Sciatic nerve (tissue), 2 donors: ENCODE measurements around the gene NBDY. TPM values are rescaled to one million over a fixed set of nuclear protein-coding genes. Genes with fewer than 3 reads are reported as not detected.

ENCODE experiments used
- ATAC-seq: fragments of 200-7000 bp; cut with Tn5 transposase; one replicate; pipeline ENCODE4 v1.9.1; 2020; ENCODE audit warnings: mild to moderate bottlenecking, moderate library complexity
- DNase-seq: peaks from one replicate; pipeline ENCODE4 v3.0.0-alpha.2; 2020; ENCODE audit warnings: low spot score
- intact Hi-C: fragments of 100-400 bp; cut with DNase I; formaldehyde crosslinking; loops from one replicate; pipeline ENCODE4 v1.14.2; 2022
- total RNA-seq: library from RNA; stranded (reverse); fragmentation: NEBNext Ultra II Directional; extraction: Animal tissue kit (Norgen Biotek cat#: 25700); gene quantifications from one replicate; pipeline ENCODE4 v1.2.1, GENCODE V29; 2021
- donor health status: DM: no; HTN: no; CAD: no.
- donor health status: DM: no; HTN: no; CAD: no.

Gene NBDY
- total RNA-seq, 1 donor from 2014 or later, result 37.6 TPM

GRCh38 chrX:56782791-56783449 is 53.9 kb downstream of the NBDY start:
- ATAC-seq (no peak), DNase-seq (peak; percentile 63)
- intact Hi-C loops, result no loop called here

- intact Hi-C loops, result no loop called here
- DNase-seq, result peak; percentile 92
- ATAC-seq, result peak; percentile 51
Measured at GRCh38 chrX:56783450-56783831, 54.4 kb downstream of the NBDY start.

GRCh38 chrX:56783996-56784620 is 55.1 kb downstream of the NBDY start:
- ATAC-seq (no peak), DNase-seq (peak; percentile 50)
- intact Hi-C loops, result no loop called here

GRCh38 chrX:56784666-56785065 is 55.6 kb downstream of the NBDY start:
- ATAC-seq, result no peak
- DNase-seq, result peak; percentile 41
- intact Hi-C loops, result no loop called here

GRCh38 chrX:56785442-56785841 is 56.4 kb downstream of the NBDY start:
- DNase-seq (peak; percentile 42), ATAC-seq (no peak)
- intact Hi-C loops, result no loop called here

- no peak for ATAC-seq
- intact Hi-C loops, result no loop called here
- DNase-seq, result peak; percentile 28
Measured at GRCh38 chrX:56786889-56787733, 58.1 kb downstream of the NBDY start.

GRCh38 chrX:56787734-56788152 is 58.7 kb downstream of the NBDY start:
- intact Hi-C loops, result no loop called here
- ATAC-seq (no peak), DNase-seq (peak; percentile 41)

GRCh38 chrX:56788229-56788628 is 59.2 kb downstream of the NBDY start:
- DNase-seq, result peak; percentile 48
- no peak for ATAC-seq
- intact Hi-C loops, result no loop called here

GRCh38 chrX:56788717-56789122 is 59.7 kb downstream of the NBDY start:
- DNase-seq (peak; percentile 50), ATAC-seq (no peak)
- intact Hi-C loops, result no loop called here

- DNase-seq, result peak; percentile 31
- ATAC-seq, result no peak
- intact Hi-C loops, result no loop called here
Measured at GRCh38 chrX:56789518-56790070, 60.6 kb downstream of the NBDY start.

- no peak for ATAC-seq
Measured at GRCh38 chrX:56790778-56791177, 61.7 kb downstream of the NBDY start.

GRCh38 chrX:56791456-56791855 is 62.4 kb downstream of the NBDY start:
- ATAC-seq (no peak), DNase-seq (no peak)
- intact Hi-C loops, result no loop called here

More at GRCh38 chrX:56790778-56791177, 61.7 kb downstream of the NBDY start:
- DNase-seq, result peak; percentile 17
- intact Hi-C loops, result no loop called here

- intact Hi-C loops, result no loop called here
- peak; percentile 28 for DNase-seq
Measured at GRCh38 chrX:56792270-56793111, 63.4 kb downstream of the NBDY start.

GRCh38 chrX:56793112-56793430 is 64.0 kb downstream of the NBDY start:
- intact Hi-C loops, result no loop called here

More at GRCh38 chrX:56792270-56793111, 63.4 kb downstream of the NBDY start:
- ATAC-seq, result no peak

GRCh38 chrX:56793521-56794320 is 64.7 kb downstream of the NBDY start:
- intact Hi-C loops, result no loop called here
- peak; percentile 53 for DNase-seq
- no peak for ATAC-seq

More at GRCh38 chrX:56793112-56793430, 64.0 kb downstream of the NBDY start:
- ATAC-seq, result no peak
- DNase-seq, result peak; percentile 36

- DNase-seq (peak; percentile 27), ATAC-seq (no peak)
- intact Hi-C loops, result no loop called here
Measured at GRCh38 chrX:56794404-56795230, 65.6 kb downstream of the NBDY start.

- DNase-seq, result peak; percentile 35
- intact Hi-C loops, result no loop called here
- ATAC-seq, result no peak
Measured at GRCh38 chrX:56795309-56795868, 66.3 kb downstream of the NBDY start.
